Colonic mucosa (tissue), 4 donors: ENCODE data around the gene RALGPS1. TPM values are rescaled to one million over a fixed set of nuclear protein-coding genes. Genes with fewer than 3 reads are reported as not detected.
A peak's percentile ranks its signal among the peaks of the same experiment; 100 is the strongest.

ENCODE experiments used
- DNase-seq: peaks from one replicate; pipeline ENCODE4 v3.0.0-alpha.2; 2020
- H3K27ac ChIP-seq: fragments of 200-600 bp; one replicate; pipeline ENCODE4 v1.8.0; 2021
- H3K27me3 ChIP-seq: fragments of 200-600 bp; one replicate; pipeline ENCODE4 v1.8.0; 2021
- H3K36me3 ChIP-seq: fragments of 200-600 bp; one replicate; pipeline ENCODE4 v1.8.0; 2021
- H3K4me1 ChIP-seq: fragments of 200-600 bp; one replicate; pipeline ENCODE4 v1.8.0; 2021; ENCODE audit warnings: mild to moderate bottlenecking
- H3K4me3 ChIP-seq: fragments of 200-600 bp; one replicate; pipeline ENCODE4 v1.8.0; 2021
- H3K9ac ChIP-seq, 2 donors: one replicate each; pipeline ENCODE4 v1.7.0; 2013; ENCODE audit warnings: control low read depth in 2 of 2, low read depth in 2 of 2, low read length in 2 of 2
- H3K9me3 ChIP-seq: fragments of 200-600 bp; one replicate; pipeline ENCODE4 v1.8.0; 2021
- CTCF ChIP-seq: fragments of 200-600 bp; IDR thresholded peaks from one replicate; pipeline ENCODE4 v1.8.0; 2022; ENCODE audit warnings: antibody characterized with exemption, mild to moderate bottlenecking
- intact Hi-C: fragments of 100-400 bp; cut with DNase I; formaldehyde crosslinking; loops from one replicate; pipeline ENCODE4 v1.14.1; 2022
- total RNA-seq, 2 donors: library from RNA; stranded (reverse); fragmentation: NEBNext Ultra II Directional in 1 of 2; extraction: Animal tissue kit (Norgen Biotek cat#: 25700) in 1 of 2; gene quantifications; one replicate each; pipeline ENCODE4 v1.2.1, GENCODE V29; 2021
- donor health status: healthy.
- donor health status: DM: no; HTN: no; CAD: no.
- donor health status: DM: no; HTN: no; CAD: no.

RALGPS1 gene
- total RNA-seq, 2 donors from 2014 or later: 22.6 to 27.2 TPM

GRCh38 chr9:127124111-127124531 is 209.5 kb downstream of the RALGPS1 start:
- no peak overlapping the region for H3K9ac ChIP-seq
- no peak overlapping the region for H3K4me3 ChIP-seq
- no peak for TF ChIP-seq CTCF
- H3K27me3 ChIP-seq: no peaks in the 10 kb centered on the region
- no peak for DNase-seq
- no peak overlapping the region for H3K27ac ChIP-seq
- H3K36me3 ChIP-seq: no peaks in the 10 kb centered on the region
- H3K9me3 ChIP-seq: no peaks in the 10 kb centered on the region
- intact Hi-C loops: no loop called here
- H3K4me1 ChIP-seq: no peaks in the 10 kb centered on the region

- no peaks in the 10 kb centered on the region for H3K27me3 ChIP-seq
- no peaks in the 10 kb centered on the region for H3K9me3 ChIP-seq
- no peak overlapping the region for H3K9ac ChIP-seq
- no peak overlapping the region for H3K4me3 ChIP-seq
- no peaks in the 10 kb centered on the region for H3K4me1 ChIP-seq
- no peaks in the 10 kb centered on the region for H3K36me3 ChIP-seq
- TF ChIP-seq CTCF: no peak
- DNase-seq: no peak
- intact Hi-C loops: no loop called here
- H3K27ac ChIP-seq: no peak overlapping the region
Observed at GRCh38 chr9:127124792-127125191, 210.2 kb downstream of the RALGPS1 start.

GRCh38 chr9:127126971-127127370 is 212.4 kb downstream of the RALGPS1 start:
- Histone ChIP-seq H3K4me3 (no peak overlapping the region), H3K4me1 (no peaks in the 10 kb centered on the region), H3K9ac (no peak overlapping the region), H3K27me3 (no peaks in the 10 kb centered on the region), H3K27ac (peak overlapping the region; percentile 28), H3K9me3 (no peaks in the 10 kb centered on the region), H3K36me3 (no peaks in the 10 kb centered on the region)
- TF ChIP-seq CTCF: no peak
- no peak for DNase-seq
- intact Hi-C loops: no loop called here

- intact Hi-C loops: no loop called here
- no peak overlapping the region for H3K27ac ChIP-seq
- no peak for TF ChIP-seq CTCF
- no peak overlapping the region for H3K4me3 ChIP-seq
- no peaks in the 10 kb centered on the region for H3K27me3 ChIP-seq
- H3K36me3 ChIP-seq: no peaks in the 10 kb centered on the region
- H3K9me3 ChIP-seq: no peaks in the 10 kb centered on the region
- peak; percentile 45 for DNase-seq
- H3K4me1 ChIP-seq: no peaks in the 10 kb centered on the region
- peak overlapping the region in 1 of 2 donors; percentile 21 for H3K9ac ChIP-seq
Observed at GRCh38 chr9:127128341-127129072, 213.9 kb downstream of the RALGPS1 start.

- Histone ChIP-seq H3K9ac (no peak overlapping the region), H3K27me3 (no peaks in the 10 kb centered on the region), H3K27ac (no peak overlapping the region), H3K36me3 (no peaks in the 10 kb centered on the region), H3K4me3 (no peak overlapping the region), H3K9me3 (no peaks in the 10 kb centered on the region), H3K4me1 (no peaks in the 10 kb centered on the region)
- intact Hi-C loops: no loop called here
- no peak for DNase-seq
- TF ChIP-seq CTCF: no peak
Observed at GRCh38 chr9:127129073-127129717, 214.6 kb downstream of the RALGPS1 start.
